Amniotic epithelial cell (primary cell): ENCODE measurements around the gene ADGRB2.

ENCODE experiments used
- DNase-seq: peaks from one replicate; pipeline ENCODE4 v3.0.0-alpha.2; 2010; ENCODE audit warnings: low read depth

Gene ADGRB2

DNA sequence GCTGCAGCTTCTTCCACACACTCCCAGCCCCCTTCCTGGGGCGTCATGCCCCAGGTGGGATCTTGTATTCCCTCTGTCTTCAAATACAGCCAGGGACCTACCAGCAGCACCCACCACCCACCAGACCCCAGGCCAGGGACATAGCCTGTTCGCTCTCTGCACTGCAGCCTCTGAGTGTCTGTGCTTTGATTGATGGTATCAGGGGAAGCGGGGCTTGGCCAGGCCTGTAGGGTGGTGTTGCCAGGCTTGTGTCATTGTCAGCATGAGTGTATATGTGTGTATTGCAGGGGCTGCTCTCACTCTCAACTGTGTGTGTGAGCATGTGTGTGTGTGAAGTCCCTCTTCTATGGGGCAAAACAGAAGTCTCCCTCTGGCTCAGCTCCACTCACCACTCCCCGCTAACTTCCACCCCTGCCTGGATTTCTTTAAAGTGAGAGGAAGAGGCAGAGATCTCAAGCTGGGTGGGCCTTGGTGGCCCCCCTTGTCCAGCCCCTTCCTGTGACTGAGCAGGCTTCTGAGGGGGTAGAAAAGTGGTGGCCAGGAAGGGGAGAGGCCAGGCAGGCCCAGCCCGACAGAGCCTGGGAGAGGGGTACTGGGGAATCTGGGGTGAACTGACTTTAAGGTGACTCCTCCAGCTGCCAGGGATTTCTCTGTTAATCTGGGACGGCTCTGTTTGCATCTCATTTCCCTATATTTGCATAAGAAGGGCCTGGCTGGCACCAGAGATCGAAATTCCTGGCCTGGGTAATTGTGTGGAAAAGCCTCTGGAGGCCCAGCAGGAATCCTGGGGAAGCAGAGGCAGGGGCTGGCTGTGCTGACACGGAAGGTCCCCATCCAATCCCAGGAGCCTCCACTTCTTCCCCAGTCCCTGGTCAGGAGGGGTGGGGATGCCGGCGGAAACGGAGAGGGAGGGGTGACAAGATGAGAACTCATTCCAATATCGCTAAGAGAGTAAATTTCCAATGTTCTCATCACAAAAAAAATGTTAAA, 18.6 kb upstream of the ADGRB2 start:
- DNase-seq: no peak

DNA sequence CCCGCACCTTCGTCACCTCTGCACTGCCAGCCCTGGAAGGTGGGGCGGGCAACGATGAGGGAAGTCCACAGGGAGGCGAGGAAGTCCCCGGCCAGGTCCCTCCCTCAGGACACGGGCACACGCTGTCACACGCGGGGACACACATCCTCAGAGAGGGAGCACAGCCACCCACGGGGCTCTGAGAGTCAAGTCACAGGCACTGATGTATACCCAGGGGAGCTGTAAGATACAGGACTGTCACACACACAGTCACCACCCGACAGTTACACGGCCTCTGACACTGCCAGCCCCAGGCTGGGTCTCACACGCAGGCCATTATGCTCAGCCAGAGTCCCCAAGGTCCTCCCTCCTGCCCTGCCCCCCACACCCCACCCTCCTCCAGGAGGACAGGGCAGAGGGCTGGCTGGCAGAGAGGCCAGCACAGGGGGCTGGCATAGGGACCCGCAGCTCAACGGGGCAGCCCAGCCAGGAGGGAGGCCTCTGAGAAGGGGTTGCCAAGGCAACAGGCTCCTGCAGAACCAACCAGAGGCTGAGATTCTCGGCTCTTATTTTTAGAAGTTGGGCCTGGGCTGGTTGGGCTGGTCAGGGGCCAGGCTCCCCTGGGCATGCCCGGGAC, 17.7 kb upstream of the ADGRB2 start:
- no peak for DNase-seq

DNA sequence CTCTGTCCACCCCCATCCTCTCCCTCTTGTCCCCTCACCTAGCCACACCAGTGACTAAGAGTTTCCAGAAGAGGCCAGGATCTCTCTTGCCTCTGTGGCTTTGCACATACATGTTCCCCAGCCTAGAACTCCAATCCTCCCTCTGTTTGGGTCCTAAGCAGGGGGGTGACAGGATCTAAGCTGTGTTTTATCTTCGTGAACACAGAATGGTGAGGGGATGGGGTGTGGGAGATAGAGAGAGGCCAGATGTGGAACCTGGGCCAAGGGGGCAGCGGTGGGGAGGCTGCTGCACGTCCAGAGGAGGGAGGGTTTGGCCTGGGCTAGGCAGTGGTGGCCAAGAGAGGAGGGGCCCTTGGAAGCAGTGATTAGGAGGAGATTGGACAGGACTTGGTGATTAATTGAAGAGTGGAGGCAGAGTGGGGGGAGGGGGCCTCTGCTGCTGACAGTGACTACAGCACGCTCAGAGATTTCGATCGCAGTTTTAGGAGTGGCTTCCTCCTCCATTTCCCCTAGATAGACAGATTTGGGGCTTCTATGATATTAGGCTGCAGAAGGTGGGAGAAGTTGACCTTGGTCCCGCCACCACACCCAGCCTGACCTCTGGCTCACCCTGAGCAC, 17.1 kb upstream of the ADGRB2 start:
- no peak for DNase-seq

DNA sequence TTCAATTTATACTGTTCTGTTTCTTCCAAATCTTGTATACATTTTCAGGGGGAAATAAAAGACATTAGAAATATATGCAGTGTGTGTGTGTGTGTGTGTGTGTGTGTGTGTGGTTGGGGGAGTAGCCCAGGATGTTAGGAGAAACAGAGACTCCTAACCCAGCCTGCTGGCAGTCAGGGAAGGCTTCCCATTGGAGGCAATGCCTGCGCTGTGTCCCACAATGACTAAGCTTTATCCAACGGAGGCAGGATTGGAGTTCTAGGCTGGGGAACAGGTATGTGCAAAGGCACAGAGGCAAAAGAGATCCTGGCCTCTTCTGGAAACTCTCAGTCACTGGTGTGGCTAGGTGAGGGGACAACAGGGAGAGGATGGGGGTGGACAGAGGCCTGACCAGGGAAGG, 16.5 kb upstream of the ADGRB2 start:
- no peak for DNase-seq

DNA sequence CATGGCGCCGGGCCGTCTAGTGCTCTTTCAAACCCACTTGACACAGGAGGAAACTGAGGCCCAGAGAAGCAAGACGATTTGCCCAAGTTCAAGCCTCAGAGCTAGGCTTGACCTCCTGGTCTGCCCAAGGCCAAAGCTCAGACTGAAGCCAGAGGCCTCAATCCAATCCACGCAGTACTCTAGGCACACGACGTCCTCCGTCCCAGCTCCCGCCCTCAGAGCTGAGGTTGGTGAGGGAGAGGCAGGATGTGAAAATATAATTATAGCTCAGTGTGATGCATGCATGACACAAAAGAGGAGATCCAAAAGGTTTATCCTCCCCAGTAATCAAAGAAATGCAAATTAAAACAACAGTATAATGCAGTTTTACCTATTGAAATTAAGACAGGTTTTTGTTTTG, 15.5 kb upstream of the ADGRB2 start:
- DNase-seq: no peak

DNA sequence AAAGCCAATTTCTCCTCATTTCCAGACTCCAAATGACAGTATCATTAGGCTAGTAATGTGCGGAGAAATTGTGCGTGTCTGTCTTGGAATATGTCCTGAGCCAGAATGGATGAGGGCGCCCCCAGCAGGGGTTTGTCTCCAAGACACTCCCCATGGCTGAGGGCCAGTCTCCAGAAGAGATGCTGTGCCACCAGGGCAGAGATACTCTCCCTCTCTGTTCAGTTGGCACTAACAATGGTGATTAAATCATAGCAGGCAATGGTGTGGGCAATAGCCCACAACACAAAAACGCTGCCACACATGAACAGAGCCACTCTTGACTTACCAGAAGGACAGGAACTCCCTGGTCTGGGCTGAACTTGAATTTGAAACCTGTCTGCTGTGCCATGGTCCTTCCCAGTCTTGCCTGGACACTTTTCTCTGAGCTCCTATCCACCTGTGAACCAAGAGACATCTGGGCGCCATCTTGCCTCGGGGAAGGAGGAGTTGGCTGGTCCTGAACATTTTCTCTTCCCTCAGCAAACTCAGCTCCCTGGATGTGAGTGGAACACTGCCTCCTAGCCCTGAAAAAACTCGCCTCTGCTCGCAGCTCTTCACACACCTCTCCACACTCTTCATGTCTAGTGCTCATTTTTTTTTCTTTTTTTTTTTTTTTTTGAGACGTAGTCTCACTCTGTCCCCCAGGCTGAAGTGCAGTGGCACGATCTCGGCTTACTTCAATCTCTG, 14.8 kb upstream of the ADGRB2 start:
- no peak for DNase-seq

DNA sequence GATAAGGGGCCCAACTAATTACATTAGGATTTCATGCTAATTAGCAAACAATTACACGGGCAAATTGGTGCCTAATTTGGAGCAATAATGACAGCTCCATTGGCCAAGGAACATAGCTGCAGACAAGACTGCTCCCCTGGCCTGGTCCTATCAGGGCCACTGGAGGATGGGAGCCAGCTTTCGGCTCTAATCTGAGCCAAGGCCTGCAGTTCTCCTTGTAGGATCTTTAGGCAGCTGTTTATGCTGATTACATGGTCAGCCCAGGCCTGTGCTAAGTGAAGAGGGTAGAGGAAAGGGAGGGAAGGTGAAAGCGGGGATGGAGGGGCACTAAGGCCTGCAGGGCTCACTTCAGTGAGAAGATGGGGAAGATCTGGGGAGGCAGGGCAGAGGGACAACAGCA, 12.4 kb upstream of the ADGRB2 start:
- no peak for DNase-seq

DNA sequence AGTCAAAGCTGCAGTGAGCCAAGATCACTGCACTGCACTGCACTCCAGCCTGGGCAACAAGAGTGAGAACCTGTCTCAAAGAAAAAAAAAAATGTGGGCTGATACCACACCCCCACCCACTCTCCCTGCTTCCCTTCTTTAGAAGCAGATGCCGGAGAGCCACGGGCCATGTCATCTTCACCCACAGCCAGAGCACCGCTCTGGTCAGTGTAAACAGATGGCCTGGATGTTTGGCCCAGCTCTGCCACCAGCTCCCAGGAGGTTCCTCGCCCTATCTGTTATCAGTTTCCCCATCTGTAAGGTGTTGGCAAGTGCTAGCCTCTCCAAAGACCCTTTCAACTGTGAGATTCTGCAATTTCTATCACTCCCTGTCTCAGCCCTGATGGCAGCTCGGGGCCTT, 11.9 kb upstream of the ADGRB2 start:
- DNase-seq: no peak

DNA sequence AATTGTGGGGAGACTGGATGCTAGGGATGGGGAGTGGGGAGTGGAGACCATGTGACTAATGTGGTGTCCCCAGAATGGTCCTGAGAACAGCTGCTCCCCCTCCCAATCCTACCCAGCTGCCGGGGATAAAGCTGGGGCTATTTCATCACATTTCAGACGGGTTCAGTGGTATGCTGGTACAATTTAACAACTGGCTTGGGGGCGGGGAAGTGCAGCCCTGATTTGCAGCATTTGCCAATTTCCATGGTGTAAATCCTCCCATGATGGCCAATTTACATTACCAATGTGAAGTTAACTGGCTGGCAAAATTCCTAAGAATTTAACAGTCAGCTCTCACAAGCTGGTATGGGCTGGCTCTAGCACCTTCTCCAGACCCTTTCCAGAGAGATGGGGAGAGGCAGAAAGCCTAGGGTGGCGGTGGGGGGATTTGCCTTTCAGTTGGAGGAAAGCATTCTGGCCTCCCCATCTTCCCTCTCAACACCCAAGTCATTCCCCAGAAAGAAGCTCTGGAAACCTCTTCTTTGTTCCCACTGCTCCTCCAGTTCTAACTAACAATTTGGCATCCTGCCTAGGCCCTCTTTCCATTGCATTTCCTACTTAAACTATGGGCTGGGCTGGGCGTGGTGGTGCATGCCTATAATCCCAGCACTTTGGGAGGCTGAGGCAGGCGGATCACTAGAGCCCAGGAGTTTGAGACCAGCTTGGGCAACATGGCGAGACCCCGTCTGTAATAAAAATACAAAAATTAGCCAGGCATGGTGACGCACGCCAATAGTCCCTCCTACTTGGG, 11.3 kb upstream of the ADGRB2 start:
- DNase-seq: no peak

DNA sequence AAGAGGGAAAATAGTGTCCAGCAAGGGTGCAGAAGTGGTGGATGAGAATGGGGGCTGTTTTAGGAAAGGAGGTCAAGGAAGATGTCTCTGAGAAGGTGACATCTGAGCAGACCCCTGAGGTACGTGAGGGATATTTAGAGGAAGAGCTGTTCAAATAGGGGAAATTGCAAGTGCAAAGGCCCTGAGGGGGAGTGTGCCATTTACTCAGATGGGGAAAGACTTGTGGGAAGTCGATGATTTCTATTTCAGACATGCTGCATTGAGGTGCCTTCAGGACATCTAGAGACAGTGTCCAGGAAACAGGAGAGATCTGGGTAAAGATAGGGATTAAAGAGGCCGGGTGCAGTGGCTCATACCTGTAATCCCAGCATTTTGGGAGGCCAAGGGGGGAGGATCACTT, 10.4 kb upstream of the ADGRB2 start:
- DNase-seq: no peak

DNA sequence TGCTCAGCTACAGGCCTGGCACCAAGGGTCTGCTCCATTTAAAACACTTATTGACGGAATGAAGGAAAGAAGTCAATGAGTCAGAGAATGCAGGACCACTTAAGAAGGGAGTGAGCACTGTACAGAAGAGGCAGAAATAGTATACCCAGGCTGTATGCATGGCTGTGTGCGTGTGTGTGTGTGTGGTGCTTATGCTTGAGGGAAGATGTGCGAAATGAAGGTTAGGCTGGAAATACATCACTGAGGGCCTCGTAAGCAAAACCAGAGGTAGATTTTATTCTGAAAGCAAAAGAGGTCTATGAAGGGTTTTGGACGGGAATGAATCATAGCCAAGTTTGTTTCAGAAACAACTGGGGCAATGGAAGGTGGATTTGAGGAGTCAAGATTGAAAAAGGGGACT, 9.7 kb upstream of the ADGRB2 start:
- DNase-seq: no peak

DNA sequence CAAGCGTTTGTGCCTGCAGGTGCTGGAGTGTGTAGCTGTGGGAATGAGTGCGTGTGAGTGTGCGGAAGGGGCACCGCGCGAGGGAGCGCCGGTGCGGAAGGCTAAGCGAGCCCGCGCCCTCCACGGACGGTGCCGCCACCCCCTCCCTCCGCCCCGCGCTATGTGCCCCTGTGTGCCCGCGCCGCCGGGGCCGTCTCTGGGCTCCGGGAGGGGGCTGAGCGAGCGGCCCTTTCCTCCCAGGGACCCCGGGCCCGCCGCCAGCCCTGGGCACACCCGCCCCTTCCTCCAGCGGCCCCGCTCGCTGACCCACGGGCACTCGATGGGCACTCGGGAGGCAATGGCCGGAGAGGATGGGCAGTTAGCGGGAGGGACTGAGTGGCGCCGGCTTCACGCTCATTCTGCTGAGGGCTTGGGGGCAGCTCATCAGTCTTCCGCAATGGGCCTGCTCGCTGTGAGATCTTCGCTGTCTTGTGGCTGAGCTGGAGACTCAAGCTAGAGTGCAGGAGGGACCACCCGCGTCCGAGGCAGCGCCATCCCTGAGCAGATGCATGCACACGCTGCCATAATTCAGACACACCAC, 8.6 kb upstream of the ADGRB2 start:
- no peak for DNase-seq

DNA sequence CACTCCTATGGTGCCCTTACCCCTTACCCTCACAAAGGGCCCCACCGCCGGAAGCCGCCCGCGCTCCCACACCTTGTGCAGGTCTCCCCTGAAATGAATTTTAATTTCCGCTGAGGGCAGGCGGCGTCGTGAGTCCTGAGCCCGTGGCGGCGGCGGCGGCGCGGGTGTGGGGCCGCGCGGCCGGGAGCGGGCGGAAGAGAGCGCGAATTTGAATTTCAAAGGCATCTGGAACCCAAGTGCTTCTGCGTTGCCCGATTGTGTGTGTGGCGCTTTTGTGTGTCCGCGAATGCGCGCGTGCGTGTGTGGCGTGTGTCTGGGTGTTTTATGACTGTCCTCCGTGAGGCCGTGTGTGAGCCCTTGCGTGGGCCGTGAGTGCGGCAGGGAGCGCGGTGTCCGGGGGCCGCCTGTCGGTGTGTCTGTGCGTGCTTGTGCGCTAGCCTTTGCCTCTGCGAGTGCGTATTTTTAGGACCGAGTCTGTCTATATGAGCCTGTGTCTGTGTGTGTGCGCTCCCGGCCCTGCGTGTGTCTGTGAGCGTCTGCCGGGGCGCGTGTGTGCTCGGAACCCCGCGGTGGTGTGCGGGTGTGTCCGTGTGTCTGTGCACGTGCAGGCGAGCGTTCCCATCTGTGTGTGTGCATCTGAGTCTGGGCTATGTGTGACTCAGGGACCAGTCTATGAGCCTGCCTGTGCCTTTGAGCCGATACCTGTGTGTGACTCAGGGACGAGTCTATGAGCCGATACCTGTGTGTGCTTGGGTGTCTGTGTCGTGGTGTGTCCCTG, 7.9 kb upstream of the ADGRB2 start:
- no peak for DNase-seq

DNA sequence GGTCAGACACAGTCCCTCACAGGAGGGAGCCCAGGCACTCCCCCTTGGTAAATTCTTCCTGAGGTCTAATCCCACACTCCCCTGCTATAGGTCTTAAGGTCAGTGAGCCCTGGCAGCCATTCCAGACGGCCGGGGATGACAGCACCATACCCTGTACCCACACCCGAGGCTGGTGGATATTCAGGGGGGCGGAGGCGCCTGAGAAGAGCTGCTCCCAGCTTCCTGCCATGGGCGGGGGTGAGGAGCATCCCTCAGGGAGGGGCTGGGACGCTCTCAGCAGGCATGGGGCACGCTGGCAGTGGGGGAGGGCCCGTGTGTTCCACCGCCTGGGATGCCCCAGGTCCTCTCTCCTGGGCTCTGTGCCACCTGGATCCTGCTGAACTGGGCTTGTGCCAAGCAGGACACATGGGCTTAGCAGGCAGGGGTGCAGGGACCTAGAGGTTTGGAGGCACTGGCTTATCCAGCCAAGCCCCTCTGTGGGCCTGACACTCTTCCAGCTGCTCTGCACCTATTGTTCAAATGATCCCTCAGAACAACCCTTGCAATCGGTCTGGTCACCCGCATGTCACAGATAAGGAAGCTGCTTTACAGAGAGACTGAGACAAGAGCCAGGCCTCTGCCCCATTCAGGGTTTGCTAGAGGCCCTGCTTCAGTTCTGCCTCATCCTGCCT, 5.7 kb upstream of the ADGRB2 start:
- no peak for DNase-seq

DNA sequence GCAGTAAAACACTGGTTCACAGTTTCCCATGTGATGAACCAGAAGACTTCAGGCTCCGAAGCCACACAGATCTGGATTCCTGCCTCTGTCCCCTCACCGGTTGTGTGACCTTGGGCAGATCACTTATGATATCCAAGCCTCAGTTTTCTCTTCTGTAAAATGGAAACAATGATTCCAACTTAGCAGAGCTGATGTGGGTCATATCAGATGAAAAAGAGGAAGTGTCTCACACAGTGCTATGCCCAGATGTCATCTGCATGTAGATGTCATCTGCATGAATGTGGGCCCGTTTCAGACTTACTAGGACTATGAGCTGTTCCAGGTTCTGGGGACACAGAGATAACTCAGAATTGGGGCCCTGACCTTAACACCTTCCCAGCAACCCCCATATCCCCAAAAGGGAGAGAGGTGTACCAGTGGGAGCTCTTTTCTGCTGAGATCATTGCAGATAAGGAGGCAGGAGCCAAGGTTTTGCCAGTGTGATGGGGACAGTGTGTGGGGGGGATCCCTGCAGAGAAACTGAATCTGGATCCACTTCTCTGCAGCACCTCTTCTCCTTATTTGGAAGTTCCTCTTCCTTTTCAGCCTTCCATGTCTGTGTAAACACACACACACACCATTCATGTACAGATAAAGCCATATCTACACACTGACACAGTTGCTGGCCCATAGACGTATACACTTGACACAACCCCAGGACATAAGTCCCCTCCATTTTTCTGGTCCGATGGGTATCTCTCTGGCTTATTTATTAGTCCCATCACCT, 5.0 kb upstream of the ADGRB2 start:
- DNase-seq: no peak

DNA sequence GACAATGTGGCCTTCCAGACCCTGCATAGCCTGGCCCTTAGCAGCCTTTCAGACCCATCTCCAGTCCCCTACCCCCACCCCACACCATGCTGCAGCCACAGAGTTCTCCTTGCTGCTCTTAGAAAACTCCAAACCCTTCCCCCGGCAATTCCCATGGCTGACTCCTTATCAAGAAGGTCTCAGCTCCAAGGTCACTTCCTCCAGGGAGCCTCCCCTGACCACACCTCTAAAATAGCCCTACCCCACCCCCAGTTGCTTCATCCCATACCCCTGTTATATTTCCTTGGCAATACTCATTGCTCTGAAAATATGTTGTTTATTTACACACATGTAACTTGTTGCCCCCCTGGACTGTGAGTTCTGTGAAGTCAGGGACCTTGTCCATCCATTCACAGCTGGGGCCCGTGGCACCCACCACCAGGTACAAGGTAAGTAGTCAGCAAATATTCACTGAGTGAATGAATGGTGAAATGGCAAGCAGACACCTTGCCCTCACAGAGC, 4.3 kb upstream of the ADGRB2 start:
- no peak for DNase-seq

DNA sequence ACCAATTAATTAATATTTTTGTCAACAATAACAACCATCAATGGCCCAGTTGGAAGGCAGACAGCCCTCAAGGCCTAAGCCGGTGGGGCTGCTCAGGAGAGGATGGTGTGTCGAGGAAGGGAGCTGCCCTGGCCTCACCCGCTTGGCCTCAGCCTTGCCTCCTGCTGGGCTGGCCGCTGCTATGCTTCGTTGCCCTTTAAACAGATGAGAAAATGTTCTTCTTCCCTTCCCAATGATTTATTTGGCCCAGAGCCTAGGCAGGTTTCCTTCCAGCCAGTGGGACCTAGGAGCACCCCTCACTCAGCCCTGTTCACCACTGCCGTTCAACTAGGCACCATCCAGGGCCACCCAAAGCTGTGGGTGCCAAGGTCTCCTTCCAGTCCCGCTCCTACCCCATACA, 3.1 kb upstream of the ADGRB2 start:
- no peak for DNase-seq

DNA sequence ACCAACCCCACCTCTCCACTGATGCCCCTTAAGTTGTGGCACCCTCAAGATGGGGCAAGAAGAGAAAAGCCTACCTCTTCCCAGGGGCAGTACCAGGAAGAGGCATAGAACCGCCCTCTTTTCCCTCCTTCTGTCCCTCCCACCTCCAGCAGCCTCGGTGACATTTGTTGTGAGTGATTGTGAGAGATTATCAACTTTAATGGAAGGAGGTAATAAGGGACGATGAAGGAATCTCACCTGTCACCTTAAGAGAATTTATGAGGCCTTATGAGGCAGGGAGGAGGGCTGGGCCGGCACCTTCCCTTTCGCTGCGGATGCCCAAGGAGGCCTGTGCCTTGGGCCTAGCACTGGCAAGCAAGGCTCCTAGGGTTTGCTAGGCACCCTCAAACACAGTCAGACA, 1.4 kb upstream of the ADGRB2 start:
- no peak for DNase-seq

DNA sequence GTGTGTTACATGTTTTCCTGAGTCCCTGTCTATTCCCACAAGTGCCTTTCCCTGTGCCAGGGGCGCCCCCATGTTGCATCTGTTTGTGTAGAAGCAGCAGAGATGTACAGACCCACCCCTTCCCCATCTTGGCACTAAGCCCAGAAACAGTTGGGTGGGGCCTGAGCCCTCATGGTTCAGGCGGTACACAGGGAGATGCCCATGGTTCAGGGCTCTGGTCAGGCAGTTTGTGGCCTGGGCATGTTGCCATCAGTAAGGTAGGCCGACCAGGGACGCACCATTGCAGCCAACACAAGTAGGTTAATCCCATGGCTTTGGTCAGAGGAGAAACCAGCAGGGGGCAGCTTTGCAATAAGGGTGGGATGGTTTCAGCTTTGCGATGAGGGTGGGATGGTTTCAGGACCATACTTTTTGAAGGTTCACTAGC, 914 bp upstream of the ADGRB2 start:
- DNase-seq: no peak
